Breast epithelium (tissue), 4 donors: ENCODE data around the gene PROB1. TPM values are rescaled to one million over a fixed set of nuclear protein-coding genes. Genes with fewer than 3 reads are reported as not detected.

Source experiments
- DNase-seq, 2 donors: peaks; one replicate each; pipeline ENCODE4 v3.0.0-alpha.2; 2019; ENCODE audit warnings: low spot score in 2 of 2
- H3K27ac ChIP-seq, 2 donors: fragments of 200-600 bp; sonication (generic) in 1 of 2; one replicate each; pipeline ENCODE4 v1.5.1; 2016 to 2019; ENCODE audit warnings: mild to moderate bottlenecking in 1 of 2
- H3K27me3 ChIP-seq, 2 donors: fragments of 200-600 bp; sonication (generic) in 1 of 2; one replicate each; pipeline versions ENCODE4 v1.5.1 to v1.6.0; 2017 to 2019; ENCODE audit warnings: control low read depth in 1 of 2, mild to moderate bottlenecking in 1 of 2
- H3K36me3 ChIP-seq: fragments of 200-600 bp; one replicate; pipeline ENCODE4 v1.5.1; 2019
- H3K4me1 ChIP-seq, 2 donors: fragments of 200-600 bp; sonication (generic); one replicate each; pipeline ENCODE4 v1.5.1; 2016 to 2019; ENCODE audit warnings: control low read depth in 1 of 2
- H3K4me3 ChIP-seq, 3 donors: fragments of 200-600 bp; sonication (generic); 1 replicate in 2 of 3; 2 replicates in 1 of 3; pipeline ENCODE4 v1.5.1; 2016 to 2019; ENCODE audit warnings: mild to moderate bottlenecking in 3 of 3, moderate library complexity in 2 of 3
- H3K9me3 ChIP-seq, 2 donors: fragments of 200-600 bp; sonication (generic) in 1 of 2; one replicate each; pipeline ENCODE4 v1.5.1; 2016 to 2019; ENCODE audit warnings: control low read depth in 1 of 2
- POLR2A ChIP-seq: fragments of 450-650 bp; IDR thresholded peaks from one replicate; pipeline ENCODE4 v1.6.1; 2016; ENCODE audit warnings: antibody characterized with exemption, mild to moderate bottlenecking, moderate library complexity
- POLR2AphosphoS5 ChIP-seq, 3 donors: sonication (generic); formaldehyde crosslinking; IDR thresholded peaks; one replicate each; pipeline ENCODE4 v1.6.1; 2017; ENCODE audit warnings: antibody characterized with exemption in 3 of 3
- intact Hi-C: fragments of 100-400 bp; cut with DNase I; formaldehyde crosslinking; loops from one replicate; pipeline ENCODE4 v1.15.1; 2023; ENCODE audit warnings: low total_unique reads
- total RNA-seq, 3 donors: library from RNA; depleted of rRNA; stranded (reverse); fragments of >200 nt; gene quantifications; one replicate each; pipeline ENCODE4 v1.1.0, GENCODE V29; 2016
- TF ChIP-seq, protein P1 (sequence below), 3 donors: fragments of 450-650 bp; IDR thresholded peaks; one replicate each; pipeline ENCODE4 v1.5.1; 2016 to 2017; ENCODE audit warnings: antibody characterized with exemption in 3 of 3, mild to moderate bottlenecking in 3 of 3, moderate library complexity in 3 of 3

The PROB1 gene
- total RNA-seq, 3 donors from 2014 or later: 0.32 to 1.3 (median 0.73) TPM

DNA sequence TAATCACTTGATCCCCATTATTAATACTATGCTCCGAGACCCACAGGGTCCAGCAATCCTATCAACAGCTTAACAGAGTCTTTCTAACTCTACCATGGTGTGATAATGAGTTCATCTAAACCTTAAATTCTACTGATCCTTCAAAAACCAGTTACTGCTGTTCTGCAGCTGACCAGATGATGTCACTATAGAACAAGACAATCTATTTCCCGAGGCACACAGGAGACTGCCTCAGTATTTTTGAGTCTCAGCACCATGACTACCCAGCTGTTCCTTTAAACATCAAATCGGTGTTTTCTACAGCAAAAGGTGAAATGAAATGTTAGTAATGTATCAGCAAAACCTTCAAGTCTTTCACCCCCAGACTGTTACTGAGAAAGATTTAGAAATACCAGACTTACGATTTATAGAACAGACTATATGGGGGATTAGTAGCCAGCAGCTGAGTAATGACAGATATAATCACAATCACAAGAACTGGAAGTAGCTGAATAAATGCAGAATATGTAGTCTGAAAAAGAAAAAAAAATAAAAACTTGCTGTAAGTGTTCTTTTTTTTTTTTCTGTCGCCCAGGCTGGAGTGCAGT lies 27.5 kb upstream of the PROB1 start:
- intact Hi-C loops: no loop called here
- Histone ChIP-seq H3K9me3 (no peaks in the 10 kb centered on the region), H3K36me3 (no peaks in the 10 kb centered on the region), H3K4me1 (no peaks in the 10 kb centered on the region), H3K4me3 (no peak overlapping the region), H3K27me3 (no peaks in the 10 kb centered on the region), H3K27ac (no peak overlapping the region)
- TF ChIP-seq POLR2AphosphoS5 (IDR thresholded peaks at IDR 0.05): no peak
- TF ChIP-seq, protein P1, sequence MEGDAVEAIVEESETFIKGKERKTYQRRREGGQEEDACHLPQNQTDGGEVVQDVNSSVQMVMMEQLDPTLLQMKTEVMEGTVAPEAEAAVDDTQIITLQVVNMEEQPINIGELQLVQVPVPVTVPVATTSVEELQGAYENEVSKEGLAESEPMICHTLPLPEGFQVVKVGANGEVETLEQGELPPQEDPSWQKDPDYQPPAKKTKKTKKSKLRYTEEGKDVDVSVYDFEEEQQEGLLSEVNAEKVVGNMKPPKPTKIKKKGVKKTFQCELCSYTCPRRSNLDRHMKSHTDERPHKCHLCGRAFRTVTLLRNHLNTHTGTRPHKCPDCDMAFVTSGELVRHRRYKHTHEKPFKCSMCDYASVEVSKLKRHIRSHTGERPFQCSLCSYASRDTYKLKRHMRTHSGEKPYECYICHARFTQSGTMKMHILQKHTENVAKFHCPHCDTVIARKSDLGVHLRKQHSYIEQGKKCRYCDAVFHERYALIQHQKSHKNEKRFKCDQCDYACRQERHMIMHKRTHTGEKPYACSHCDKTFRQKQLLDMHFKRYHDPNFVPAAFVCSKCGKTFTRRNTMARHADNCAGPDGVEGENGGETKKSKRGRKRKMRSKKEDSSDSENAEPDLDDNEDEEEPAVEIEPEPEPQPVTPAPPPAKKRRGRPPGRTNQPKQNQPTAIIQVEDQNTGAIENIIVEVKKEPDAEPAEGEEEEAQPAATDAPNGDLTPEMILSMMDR (IDR thresholded peaks at IDR 0.05): peak; percentile 61 to 82 (median 79)
- TF ChIP-seq POLR2A: no peak
- no peak for DNase-seq

DNA sequence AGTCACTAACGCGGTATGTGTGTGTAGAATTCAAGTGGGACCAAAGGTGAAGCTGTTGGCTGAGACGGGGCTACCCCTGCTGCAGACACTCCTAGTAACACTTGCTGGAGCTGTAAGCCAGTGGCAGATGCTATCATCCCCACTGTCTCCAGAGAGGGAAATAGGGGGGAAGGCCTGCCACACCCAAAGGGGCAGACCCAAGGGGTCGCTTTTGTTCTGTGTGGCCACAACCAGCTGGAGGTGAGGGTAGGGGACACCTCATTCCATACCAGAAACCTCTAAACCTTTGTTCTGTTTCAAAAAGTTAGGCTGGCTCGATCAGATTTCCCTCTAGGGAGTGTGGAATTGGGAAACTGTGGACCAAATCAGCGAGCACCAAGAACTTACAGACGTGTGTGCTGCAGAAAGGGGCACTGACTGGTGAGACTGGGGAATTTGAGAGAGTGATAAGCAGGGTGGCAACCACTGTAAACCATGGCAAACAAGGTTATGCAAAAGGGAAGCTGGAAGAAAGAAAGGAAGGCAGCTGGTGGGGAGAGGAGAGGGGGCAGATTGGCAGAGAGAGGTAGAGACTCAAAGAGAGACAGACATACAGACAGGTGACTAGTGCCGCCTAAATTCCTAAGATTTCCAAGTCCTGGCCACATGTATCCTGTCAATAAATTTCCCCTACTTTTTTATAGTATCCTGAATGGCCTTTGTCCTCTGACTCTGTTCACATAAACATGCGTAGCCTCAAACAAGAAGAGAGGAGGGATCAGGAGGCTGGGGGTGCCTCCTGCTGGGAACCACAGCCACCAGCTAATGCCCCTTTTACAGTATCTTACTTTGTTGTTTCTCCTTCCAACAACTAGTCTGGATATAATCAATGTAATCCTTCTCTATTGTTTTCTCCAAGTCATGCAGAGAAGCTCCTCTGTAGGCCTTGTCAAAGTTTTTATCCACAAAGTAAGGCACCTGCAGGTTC lies 24.6 kb upstream of the PROB1 start:
- peak overlapping the region in 1 of 2 donors; percentile 32 for H3K27ac ChIP-seq
- no peaks in the 10 kb centered on the region for H3K27me3 ChIP-seq
- no peak for DNase-seq
- H3K4me1 ChIP-seq: peaks cover 4 to 11% of the 10 kb centered on the region in 2 donors
- intact Hi-C loops: loop anchor here (5.0 kb wide), 1 partner anchor 98 kb away; no protein-coding TSS in a partner anchor
- no peaks in the 10 kb centered on the region for H3K36me3 ChIP-seq
- no peaks in the 10 kb centered on the region for H3K9me3 ChIP-seq
- TF ChIP-seq, protein P1 (IDR thresholded peaks at IDR 0.05): no peak
- no peak for TF ChIP-seq POLR2AphosphoS5 (IDR thresholded peaks at IDR 0.05)
- no peak for TF ChIP-seq POLR2A
- no peak overlapping the region for H3K4me3 ChIP-seq

DNA sequence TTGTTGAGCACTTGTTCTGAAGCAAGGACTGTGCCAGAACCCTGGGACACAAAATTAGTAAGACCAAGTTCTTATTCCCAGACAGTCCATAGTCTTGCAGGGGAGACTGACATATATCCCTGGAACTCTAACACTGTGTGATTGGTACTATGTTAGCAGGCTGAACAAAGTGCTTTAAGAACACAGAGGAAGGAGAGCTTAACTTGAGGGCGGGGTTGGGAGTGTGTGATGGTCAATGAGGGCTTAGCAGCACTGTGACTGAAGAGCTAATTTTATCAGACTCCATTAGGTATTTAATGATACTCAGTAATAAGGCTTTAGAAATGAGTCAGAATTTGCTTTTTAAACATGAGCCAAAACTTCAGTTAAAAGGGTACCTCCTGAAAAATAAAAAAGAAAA lies 23.9 kb upstream of the PROB1 start:
- H3K4me1 ChIP-seq: peaks cover 4 to 12% of the 10 kb centered on the region in 2 donors

DNA sequence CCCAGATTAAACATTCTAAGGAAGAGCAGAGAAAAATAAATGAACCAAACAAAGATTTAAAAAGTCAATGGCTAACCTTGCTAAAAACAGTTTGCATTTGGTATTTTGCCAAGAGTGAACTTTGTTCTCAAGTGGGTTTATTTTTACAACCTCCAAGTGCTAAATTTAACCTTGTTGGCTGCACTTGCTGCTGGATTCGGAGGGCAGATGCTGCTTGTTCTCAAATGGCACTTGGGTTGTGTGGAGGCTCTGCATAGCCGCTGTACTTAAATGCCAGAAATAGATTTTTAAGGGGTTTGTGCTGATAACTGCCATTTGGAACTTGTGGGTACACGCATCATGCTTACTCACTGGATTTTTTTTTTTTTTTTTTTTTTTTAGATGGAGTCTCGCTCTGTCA lies 22.3 kb upstream of the PROB1 start:
- Histone ChIP-seq H3K36me3 (no peaks in the 10 kb centered on the region), H3K4me1 (peaks cover 4 to 12% of the 10 kb centered on the region in 2 donors), H3K9me3 (no peaks in the 10 kb centered on the region), H3K4me3 (no peak overlapping the region), H3K27ac (no peak overlapping the region), H3K27me3 (no peaks in the 10 kb centered on the region)
- TF ChIP-seq, protein P1 (IDR thresholded peaks at IDR 0.05): no peak
- TF ChIP-seq POLR2AphosphoS5 (IDR thresholded peaks at IDR 0.05) (no peak), POLR2A (no peak)
- no peak for DNase-seq
- intact Hi-C loops: loop anchor here (5.0 kb wide), 1 partner anchor 100 kb away; no protein-coding TSS in a partner anchor

More for the DNA sequence above, 23.9 kb upstream of the PROB1 start:
- Histone ChIP-seq H3K4me3 (no peak overlapping the region), H3K27me3 (no peaks in the 10 kb centered on the region), H3K9me3 (no peaks in the 10 kb centered on the region), H3K27ac (peak overlapping the region in 1 of 2 donors; percentile 23), H3K36me3 (no peaks in the 10 kb centered on the region)
- DNase-seq: no peak
- intact Hi-C loops: loop anchor here (5.0 kb wide), 1 partner anchor 99 kb away; no protein-coding TSS in a partner anchor
- TF ChIP-seq, protein P1 (IDR thresholded peaks at IDR 0.05): no peak
- TF ChIP-seq POLR2A (no peak), POLR2AphosphoS5 (IDR thresholded peaks at IDR 0.05) (no peak)
